Stimulated activated naive CD8-positive, alpha-beta T cell treated with anti-CD3 and anti-CD28 coated beads, Interleukin-15, amount 100 ng/mL, for 72 hours (primary cell): Measurements from ENCODE around the gene OTULINL.
A peak's percentile ranks its signal among the peaks of the same experiment; 100 is the strongest.

Experiments
- ATAC-seq: fragments of 150-1000 bp; cut with Tn5 transposase; 2 replicates; pipeline ENCODE4 v1.10.0; 2021; ENCODE audit warnings: mild to moderate bottlenecking, moderate library complexity
- DNase-seq, 2 donors: peaks; one replicate each; pipeline ENCODE4 v3.0.0; 2021 to 2022
- H3K27ac Mint-ChIP-seq, 2 donors: one replicate each; pipeline ENCODE4 v1.8.0; 2022; ENCODE audit warnings: mild to moderate bottlenecking in 2 of 2, mixed read lengths in 2 of 2, moderate library complexity in 2 of 2
- H3K27me3 Mint-ChIP-seq: one replicate; pipeline ENCODE4 v1.8.0; 2022; ENCODE audit warnings: mixed read lengths
- H3K4me1 Mint-ChIP-seq: one replicate; pipeline ENCODE4 v1.8.0; 2022; ENCODE audit warnings: mild to moderate bottlenecking, mixed read lengths
- H3K4me3 Mint-ChIP-seq, 2 donors: one replicate each; pipeline ENCODE4 v1.8.0; 2022; ENCODE audit warnings: mild to moderate bottlenecking in 2 of 2, mixed read lengths in 2 of 2, moderate library complexity in 1 of 2
- H3K9me3 Mint-ChIP-seq, 2 donors: one replicate each; pipeline ENCODE4 v1.8.0; 2022; ENCODE audit warnings: mixed read lengths in 2 of 2

Gene OTULINL

DNA sequence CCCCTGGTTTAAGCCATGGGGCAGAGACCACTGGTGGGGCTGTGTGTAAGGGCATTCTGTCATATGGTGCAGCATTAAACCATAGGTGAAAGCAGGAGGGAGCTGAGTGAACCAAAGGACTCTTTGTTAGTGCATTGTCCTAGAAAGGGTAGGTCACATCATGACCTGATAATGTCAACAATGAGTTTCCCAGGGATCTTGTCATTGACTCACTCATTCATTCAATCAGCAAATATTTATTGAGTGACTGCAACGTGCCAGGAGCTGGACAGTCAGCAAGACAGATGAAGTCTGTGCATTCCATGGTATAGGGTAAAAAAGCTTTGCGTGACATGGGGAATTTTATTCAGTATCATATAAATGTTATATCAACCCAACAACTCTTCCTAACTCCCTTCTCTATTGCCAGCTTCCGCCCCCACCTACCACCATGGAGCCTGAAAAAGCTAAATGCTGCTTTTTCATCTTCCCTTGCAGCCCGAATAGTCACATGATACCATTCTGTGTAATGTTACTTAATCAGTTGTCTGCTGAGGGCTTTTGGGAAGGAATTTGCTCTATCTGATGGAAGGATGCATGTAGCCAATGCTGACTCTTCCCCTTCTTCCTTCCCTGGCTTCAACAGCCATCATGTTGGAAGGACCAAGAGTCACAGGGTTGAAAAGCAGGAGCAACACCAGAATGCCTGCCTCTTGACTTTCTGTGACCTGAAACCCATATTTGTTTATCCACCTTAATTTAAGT lies 11.5 kb upstream of the OTULINL start:
- H3K27me3 Mint-ChIP-seq = no peaks in the 10 kb centered on the region
- ATAC-seq (no peak), DNase-seq (no peak)
- H3K4me3 Mint-ChIP-seq = no peak overlapping the region
- H3K4me1 Mint-ChIP-seq = no peaks in the 10 kb centered on the region
- H3K27ac Mint-ChIP-seq = no peak overlapping the region
- H3K9me3 Mint-ChIP-seq = peaks cover 8 to 25% of the 10 kb centered on the region in 2 donors

DNA sequence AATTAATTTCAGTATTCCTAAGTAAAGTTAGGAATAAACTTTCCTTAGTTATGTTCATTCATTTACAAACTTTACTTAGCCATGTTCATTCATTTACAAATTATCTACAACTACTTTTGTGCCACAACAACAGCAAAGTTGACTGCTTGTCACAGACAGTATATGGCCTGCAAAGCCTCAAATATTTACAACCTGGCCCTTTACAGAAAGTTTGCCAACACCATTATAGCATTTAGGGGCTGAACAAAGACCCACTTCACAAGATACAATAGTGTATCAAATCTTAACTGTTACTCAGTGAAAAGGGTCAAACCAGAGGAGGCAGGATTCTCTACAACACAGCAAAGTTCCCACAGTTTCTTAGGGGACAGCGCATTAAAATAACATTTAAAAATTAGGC lies 9.7 kb upstream of the OTULINL start:
- DNase-seq (no peak), ATAC-seq (no peak)
- H3K9me3 Mint-ChIP-seq = peaks cover 8 to 21% of the 10 kb centered on the region in 2 donors
- no peaks in the 10 kb centered on the region for H3K27me3 Mint-ChIP-seq
- no peak overlapping the region for H3K4me3 Mint-ChIP-seq
- no peak overlapping the region for H3K27ac Mint-ChIP-seq
- no peaks in the 10 kb centered on the region for H3K4me1 Mint-ChIP-seq

DNA sequence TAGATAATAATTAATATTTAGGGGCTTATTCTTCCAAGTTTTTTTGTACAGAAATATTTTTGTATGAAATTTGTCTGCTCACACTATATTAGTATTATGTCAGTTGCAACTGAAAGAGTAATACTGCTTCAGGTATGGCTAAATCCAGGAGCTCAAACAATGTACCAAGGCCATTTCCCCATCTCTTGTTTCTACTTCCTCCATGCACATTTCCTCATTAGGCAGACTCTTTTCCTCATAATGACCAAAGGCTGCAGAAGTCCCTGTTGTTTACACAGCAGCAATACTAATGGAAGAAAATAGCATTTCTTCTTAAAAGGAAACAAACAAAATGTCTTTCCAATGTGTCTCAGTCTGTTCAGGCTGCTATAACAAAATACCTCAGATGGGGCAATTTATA lies 9.2 kb upstream of the OTULINL start:
- DNase-seq (no peak), ATAC-seq (no peak)
- H3K27ac Mint-ChIP-seq = no peak overlapping the region
- H3K9me3 Mint-ChIP-seq = peaks cover 8 to 17% of the 10 kb centered on the region in 2 donors
- H3K27me3 Mint-ChIP-seq = no peaks in the 10 kb centered on the region
- no peak overlapping the region for H3K4me3 Mint-ChIP-seq
- H3K4me1 Mint-ChIP-seq = no peaks in the 10 kb centered on the region

DNA sequence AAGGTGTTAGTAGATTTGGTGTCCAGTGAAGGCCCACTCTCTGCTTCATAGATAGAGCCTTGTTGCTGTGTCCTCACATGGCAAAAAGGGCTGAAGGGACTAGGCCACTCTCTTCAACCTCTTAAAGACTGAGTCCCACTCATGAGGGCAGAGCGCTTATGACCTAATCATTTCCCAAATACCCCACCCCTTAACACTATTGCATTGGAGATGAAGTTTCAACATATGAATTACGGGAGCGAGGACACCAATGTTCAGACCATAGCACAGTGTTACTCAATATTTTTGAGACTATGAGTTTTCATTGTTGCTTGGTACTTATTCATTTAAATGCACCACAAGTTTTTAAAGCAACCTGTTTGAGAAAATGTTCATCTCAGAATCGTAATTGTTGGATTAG lies 8.8 kb upstream of the OTULINL start:
- ATAC-seq (no peak), DNase-seq (no peak)
- H3K4me1 Mint-ChIP-seq = no peaks in the 10 kb centered on the region
- H3K4me3 Mint-ChIP-seq = no peak overlapping the region
- no peaks in the 10 kb centered on the region for H3K27me3 Mint-ChIP-seq
- H3K27ac Mint-ChIP-seq = no peak overlapping the region
- H3K9me3 Mint-ChIP-seq = peaks cover 8 to 14% of the 10 kb centered on the region in 2 donors

DNA sequence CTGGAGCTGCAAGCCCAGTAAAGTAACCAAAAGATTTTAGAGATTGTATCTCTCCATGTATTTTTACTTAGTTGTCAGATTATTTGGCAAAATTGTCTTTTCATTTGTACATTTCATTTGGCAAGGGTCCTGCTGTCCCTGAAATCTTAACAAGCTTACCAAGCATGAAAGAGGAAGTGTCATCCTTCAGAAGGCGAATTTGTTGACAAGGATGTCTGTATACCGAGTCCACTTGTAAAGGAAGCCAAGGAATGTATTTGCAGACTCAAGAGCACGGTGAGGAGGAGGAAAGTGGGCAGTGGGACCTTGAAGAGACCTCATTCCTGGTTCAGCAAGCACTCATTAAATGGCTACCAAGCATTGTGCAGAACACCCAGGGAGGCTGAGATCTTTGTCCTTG lies 7.5 kb upstream of the OTULINL start:
- DNase-seq = no peak
- no peaks in the 10 kb centered on the region for H3K4me1 Mint-ChIP-seq
- no peak overlapping the region for H3K4me3 Mint-ChIP-seq
- no peak for ATAC-seq
- H3K9me3 Mint-ChIP-seq = peaks cover 0 to 4% of the 10 kb centered on the region in 2 donors
- no peak overlapping the region for H3K27ac Mint-ChIP-seq
- H3K27me3 Mint-ChIP-seq = peaks cover 9% of the 10 kb centered on the region

DNA sequence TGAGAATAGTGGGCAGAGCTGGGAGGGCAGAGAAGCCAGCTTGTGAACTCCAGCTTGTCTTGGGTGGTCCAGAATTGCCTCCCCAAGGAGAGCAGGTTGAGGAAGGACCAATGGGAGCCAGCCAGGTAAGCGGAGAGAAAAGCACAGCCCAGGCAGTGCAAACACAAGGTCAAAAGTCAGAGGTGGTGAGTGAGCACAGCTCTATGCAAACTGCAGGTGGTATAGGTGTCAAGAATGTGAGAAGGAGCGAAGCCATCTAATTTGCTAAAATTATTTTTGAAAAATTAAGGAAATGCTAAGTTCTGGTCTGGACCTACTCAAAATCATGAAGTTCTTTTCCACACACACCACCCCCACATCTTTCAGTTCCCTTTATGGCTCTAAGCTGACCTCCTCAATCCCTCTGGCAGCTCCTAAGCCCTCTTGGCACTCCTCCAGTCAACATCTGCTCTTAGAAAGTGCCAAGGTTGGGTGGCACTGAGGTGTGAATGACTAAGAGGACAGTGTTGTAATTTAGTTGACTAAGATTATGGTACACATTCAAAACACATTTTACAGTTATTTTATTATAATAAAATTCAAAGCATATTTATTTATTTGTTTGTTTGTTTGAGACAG lies 6.6 kb upstream of the OTULINL start:
- Mint-ChIP-seq H3K9me3 (no peaks in the 10 kb centered on the region), H3K27ac (no peak overlapping the region), H3K4me3 (no peak overlapping the region), H3K27me3 (peaks cover 9% of the 10 kb centered on the region), H3K4me1 (no peaks in the 10 kb centered on the region)
- ATAC-seq (no peak), DNase-seq (no peak)

DNA sequence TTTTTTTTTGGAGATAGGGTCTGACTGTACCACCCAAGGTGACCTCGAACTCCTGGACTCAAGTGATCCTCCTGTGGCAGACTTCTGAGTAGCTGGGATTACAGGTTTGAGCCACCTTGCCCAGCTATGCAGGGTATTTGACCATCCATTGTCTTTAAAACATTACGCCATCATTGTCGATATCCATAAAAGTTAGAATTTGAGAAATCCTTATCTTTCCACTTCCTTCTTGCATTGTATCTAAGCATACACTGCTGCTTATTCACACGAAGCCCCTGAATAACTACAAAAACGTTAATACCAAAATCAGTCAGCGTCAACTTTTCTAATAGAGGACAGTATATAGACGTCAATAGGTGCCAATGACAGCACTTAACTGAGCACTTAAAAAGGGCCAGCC lies 5.4 kb upstream of the OTULINL start:
- no peak overlapping the region for H3K27ac Mint-ChIP-seq
- ATAC-seq (no peak), DNase-seq (no peak)
- peaks cover 9% of the 10 kb centered on the region for H3K4me1 Mint-ChIP-seq
- peaks cover 17% of the 10 kb centered on the region for H3K27me3 Mint-ChIP-seq
- H3K9me3 Mint-ChIP-seq = no peaks in the 10 kb centered on the region
- H3K4me3 Mint-ChIP-seq = no peak overlapping the region

DNA sequence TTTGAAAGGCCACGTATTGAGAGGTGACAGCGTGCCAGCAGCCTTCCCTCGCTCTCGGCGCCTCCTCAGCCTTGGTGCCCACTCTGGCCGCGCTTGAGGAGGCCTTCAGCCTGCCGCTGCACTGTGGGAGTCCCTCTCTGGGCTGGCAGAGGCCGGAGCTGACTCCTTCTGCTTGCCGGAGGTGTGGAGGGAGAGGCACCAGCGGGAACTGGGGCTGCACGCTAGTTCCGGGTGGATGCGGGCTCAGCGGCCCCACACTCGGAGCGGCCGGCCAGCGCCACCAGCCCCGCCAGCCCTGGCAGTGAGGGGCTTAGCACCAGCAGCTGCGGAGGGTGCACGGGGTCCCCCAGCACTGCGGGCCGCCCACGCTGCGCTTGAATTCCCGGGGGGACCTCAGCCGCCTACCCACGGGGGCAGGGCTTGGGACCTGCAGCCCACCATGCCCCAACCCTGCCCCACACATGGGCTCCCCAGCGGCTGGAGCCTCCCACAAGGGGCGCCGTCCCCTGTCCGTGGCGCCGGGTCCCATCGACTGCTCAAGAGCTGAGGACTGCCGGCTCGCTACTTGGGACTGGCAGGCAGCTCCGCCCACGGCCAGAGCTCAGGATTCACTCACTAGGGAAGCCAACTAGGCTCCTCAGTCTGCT lies 4.4 kb upstream of the OTULINL start:
- Mint-ChIP-seq H3K27ac (peak overlapping the region in 1 of 2 donors; percentile 34), H3K9me3 (no peaks in the 10 kb centered on the region), H3K27me3 (peaks cover 17% of the 10 kb centered on the region), H3K4me3 (no peak overlapping the region), H3K4me1 (peaks cover 9% of the 10 kb centered on the region)
- ATAC-seq (no peak), DNase-seq (no peak)

DNA sequence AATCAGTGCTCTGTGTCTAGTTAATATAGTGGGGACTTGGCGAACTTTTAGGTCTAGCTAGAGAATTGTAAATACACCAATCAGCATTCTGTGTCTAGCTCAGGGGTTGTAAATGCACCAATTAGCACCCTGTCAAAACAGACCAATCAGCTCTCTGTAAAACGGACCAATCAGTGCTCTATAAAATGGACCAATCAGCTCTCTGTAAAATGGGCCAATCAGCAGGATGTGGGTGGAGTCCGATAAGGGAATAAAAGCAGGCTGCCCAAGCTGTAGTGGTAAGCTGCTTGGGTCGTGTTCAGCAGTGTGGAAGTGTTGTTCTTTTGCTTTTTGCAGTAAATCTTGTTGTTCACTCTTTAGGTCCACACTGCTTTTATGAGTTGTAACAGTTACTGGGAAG lies 3.6 kb upstream of the OTULINL start:
- Mint-ChIP-seq H3K27me3 (peaks cover 17% of the 10 kb centered on the region), H3K27ac (no peak overlapping the region), H3K4me1 (peaks cover 9% of the 10 kb centered on the region), H3K9me3 (no peaks in the 10 kb centered on the region), H3K4me3 (no peak overlapping the region)
- ATAC-seq (no peak), DNase-seq (no peak)

DNA sequence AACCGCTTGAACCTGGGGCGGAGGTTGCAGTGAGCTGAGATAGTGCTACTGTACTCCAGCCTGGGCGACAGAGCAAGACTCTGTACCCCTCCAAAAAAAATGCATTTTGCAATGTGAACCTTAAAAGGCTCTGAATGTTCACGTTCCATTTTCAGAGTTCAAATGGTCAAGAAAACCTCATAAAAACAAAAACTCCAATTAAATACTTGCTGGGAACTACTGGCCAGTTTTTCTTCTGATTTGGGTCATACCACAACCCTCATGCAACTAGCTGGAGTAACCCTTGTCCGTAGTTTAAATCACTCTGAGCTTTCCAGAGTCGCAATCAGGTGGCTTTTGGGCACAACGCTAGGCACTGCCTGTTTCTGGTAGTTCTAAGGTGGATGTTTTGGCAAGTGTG lies 2.3 kb upstream of the OTULINL start:
- no peak overlapping the region for H3K27ac Mint-ChIP-seq
- H3K4me1 Mint-ChIP-seq = peaks cover 20% of the 10 kb centered on the region
- no peak for DNase-seq
- ATAC-seq = no peak
- no peaks in the 10 kb centered on the region for H3K9me3 Mint-ChIP-seq
- H3K4me3 Mint-ChIP-seq = no peak overlapping the region
- H3K27me3 Mint-ChIP-seq = peaks cover 17% of the 10 kb centered on the region

DNA sequence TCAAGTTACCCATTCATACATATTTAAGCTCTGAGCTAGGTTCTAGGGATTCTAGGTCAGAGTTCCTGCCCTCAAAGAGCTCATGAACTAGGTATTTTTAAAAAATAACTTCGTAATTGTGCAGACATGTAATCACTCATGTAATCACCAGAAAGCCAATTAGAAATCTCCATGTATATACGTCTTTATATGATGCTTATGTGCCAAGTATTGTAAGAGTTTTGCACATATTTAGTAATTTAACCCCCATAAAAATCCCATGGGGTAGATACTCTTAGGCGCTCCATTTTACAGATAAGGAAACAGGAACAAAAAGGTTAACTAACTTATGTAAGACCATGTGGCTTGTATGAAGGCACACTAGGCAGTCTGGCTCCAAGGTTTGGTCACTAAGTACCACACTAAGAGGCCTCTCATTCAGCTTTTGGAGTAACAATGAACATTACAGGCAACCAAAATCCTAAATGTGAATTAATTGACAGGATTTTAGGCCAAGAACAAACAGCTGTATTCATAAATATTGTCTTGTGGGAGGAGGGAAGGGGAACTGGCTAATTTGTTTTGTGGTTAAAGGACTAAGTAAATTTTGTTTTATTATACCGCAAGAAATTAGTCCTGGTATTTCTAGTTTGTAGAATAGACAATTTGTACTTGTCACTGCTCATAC lies 1.7 kb upstream of the OTULINL start:
- peaks cover 26% of the 10 kb centered on the region for H3K4me1 Mint-ChIP-seq
- ATAC-seq (no peak), DNase-seq (no peak)
- no peak overlapping the region for H3K27ac Mint-ChIP-seq
- no peaks in the 10 kb centered on the region for H3K9me3 Mint-ChIP-seq
- peaks cover 17% of the 10 kb centered on the region for H3K27me3 Mint-ChIP-seq
- H3K4me3 Mint-ChIP-seq = no peak overlapping the region

DNA sequence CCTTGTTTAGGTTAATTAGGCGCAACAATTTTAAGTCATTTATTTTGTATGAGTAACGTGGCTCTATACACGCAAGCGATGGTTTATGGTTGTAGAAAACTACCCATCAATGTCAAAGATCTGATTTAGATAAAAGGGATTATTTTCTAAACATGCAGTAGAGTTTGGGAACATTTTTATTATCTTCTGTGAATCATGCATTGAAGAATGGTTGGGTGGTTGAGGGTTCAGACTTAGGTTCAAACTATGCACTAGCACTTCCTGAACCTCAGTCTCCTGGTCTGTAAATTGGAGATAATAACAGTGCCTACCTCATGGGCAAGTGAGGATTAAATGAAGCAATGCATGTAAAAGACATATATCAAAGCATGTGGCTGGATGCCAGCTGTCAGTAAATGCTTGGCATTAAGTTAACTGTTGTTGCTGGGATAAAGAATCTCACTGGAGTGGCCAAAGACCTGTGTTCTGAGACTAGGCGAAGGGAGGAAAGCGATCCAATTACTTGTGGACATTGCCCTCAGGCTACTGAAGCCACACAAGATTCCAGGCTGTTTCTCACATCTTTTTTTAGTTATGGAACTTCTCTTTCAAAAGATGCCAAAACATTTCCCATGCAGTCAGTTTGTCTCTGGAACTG lies 1.1 kb upstream of the OTULINL start:
- DNase-seq (no peak), ATAC-seq (no peak)
- Mint-ChIP-seq H3K4me3 (peak overlapping the region; percentile 72 to 83), H3K27me3 (peaks cover 17% of the 10 kb centered on the region), H3K4me1 (peaks cover 33% of the 10 kb centered on the region), H3K9me3 (no peaks in the 10 kb centered on the region), H3K27ac (peak overlapping the region in 1 of 2 donors; percentile 81)

DNA sequence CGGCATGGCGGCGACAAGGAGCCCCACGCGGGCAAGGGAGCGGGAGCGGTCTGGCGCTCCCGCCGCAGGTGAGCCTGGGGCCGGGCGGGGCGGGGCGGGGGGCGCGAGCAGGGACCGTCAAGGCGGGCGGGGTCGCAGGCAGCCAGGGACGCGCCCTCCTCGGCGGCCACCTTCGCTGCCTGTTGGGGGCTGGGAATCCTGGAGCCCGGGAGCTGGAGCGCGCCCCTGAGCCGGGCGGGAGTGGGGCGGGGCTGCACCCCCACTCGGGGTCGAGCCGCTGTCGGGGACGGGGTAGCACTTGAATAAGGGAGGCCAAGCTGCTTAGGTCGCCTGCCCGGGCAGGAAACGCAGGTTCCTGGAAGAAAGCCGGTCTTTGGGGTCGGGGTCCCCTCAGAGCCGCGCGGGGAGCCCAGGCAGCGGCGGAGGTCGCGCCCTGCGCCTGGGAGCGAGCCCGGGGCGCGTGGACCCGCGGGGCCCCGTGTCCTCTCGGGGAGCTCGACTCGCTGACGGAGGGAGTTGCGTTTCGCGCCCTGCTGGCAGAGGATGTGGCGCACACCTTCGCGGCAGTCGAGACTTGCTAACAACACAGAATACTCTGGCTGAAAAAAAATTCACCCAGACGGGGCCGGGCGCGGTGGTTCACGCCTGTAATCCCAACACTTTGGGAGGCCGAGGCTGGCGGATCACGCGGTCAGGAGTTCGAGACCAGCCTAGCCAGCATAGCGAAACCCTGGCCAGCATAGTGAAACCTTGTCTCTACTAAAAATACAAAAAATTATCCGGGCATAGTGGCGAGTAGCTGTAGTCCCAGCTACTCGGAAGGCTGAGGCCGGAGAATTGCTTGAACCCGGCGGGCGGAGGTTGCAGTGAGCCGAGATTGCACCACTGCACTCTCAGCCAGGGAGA lies 552 bp downstream of the OTULINL start:
- Mint-ChIP-seq H3K27ac (peak overlapping the region; percentile 89 to 97), H3K4me1 (peaks cover 49% of the 10 kb centered on the region)

DNA sequence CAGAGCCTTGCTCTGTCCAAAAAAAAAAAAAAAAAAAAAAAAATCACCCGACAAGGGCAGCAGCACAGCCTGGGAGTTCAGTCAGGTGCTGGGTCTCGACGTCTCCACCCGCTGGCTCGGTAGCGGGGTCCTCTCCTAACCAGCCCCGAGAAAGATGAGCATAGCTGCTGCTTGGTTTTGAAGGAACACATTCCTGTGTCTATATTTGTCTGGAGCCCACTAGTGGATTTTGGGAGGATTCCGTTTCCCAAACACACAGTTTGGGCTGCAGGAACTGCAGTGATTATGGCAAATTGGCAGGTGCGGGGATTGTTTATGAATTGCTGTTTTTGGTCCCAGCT lies 1.2 kb downstream of the OTULINL start:
- ATAC-seq = no peak
- peaks cover 55% of the 10 kb centered on the region for H3K4me1 Mint-ChIP-seq

More for the DNA sequence above, 552 bp downstream of the OTULINL start:
- ATAC-seq (peak; percentile 90), DNase-seq (peak; percentile 82 to 87)
- peaks cover 17% of the 10 kb centered on the region for H3K27me3 Mint-ChIP-seq
- H3K4me3 Mint-ChIP-seq = peak overlapping the region; percentile 89 to 91
- no peaks in the 10 kb centered on the region for H3K9me3 Mint-ChIP-seq

DNA sequence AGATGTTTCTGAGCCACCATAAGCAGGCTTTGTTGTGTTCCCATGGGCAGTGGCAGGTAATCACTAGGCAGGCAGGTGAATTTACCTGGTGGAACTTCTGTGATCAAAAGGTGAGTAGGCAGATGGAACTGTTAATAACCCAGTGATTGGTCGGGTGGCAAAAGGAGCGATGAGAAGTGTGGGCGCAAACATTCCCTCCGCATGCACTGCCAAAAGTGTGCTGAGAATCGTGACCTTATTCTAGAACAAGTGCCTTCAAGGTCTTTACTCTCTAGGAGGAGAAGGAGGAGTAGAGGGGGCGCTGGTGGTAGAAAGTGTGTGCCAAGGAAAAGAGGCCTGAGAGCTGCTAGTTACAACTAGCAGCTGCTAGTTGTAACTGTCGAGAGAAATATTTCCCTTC lies 3.3 kb downstream of the OTULINL start:
- peak overlapping the region; percentile 89 to 91 for H3K4me3 Mint-ChIP-seq
- H3K27me3 Mint-ChIP-seq = peaks cover 9% of the 10 kb centered on the region
- peaks cover 76% of the 10 kb centered on the region for H3K4me1 Mint-ChIP-seq
- peak overlapping the region in 1 of 2 donors; percentile 72 for H3K27ac Mint-ChIP-seq
- ATAC-seq = no peak
- H3K9me3 Mint-ChIP-seq = no peaks in the 10 kb centered on the region
- no peak for DNase-seq

More for the DNA sequence above, 1.2 kb downstream of the OTULINL start:
- Mint-ChIP-seq H3K9me3 (no peaks in the 10 kb centered on the region), H3K27me3 (peaks cover 17% of the 10 kb centered on the region), H3K4me3 (peak overlapping the region; percentile 89 to 91), H3K27ac (peak overlapping the region; percentile 13 to 89)
- DNase-seq = no peak
